ENCODE results near the gene SERPIND1. TPM values are rescaled to one million over a fixed set of nuclear protein-coding genes. Genes with fewer than 3 reads are reported as not detected.

The SERPIND1 gene
- total and polyA plus RNA-seq, 2 of the 8 experiments (the other 6 are each of a cell fraction or from before 2014, with no cell fraction given): not detected

GRCh38 chr22:20762233-20762796 lies 11.6 kb upstream of the SERPIND1 start:
- Histone ChIP-seq H3K4ac (replicated peaks; ENCODE audit: insufficient read length, low read depth, low read length) (no peak overlapping the region), H4K20me1 (replicated peaks in 1 of 2; ENCODE audit: control insufficient read depth in 1 of 2, insufficient read depth in 2 of 2, low read length in 2 of 2) (peaks cover 2 to 4% of the 10 kb centered on the region in 2 experiments), H3K18ac (ENCODE audit: extremely low read depth, low read length) (no peak overlapping the region), H3K36me3 (ENCODE audit: control insufficient read depth in 2 of 4, insufficient read depth in 4 of 4, low read length in 3 of 4) (peaks cover 0 to 8% (median 3%) of the 10 kb centered on the region in 4 experiments; a peak in 4 of 8 replicates), H3K4me1 (replicated peaks in 1 of 4; ENCODE audit: control insufficient read depth in 3 of 4, insufficient read depth in 4 of 4, low read length in 3 of 4) (no peaks in the 10 kb centered on the region), H3K23me2 (ENCODE audit: low read depth, low read length) (no peaks in the 10 kb centered on the region), H3K79me1 (ENCODE audit: low read depth, low read length) (no peaks in the 10 kb centered on the region), H2BK120ac (replicated peaks; ENCODE audit: low read depth, low read length) (no peak overlapping the region), H3K56ac (replicated peaks; ENCODE audit: insufficient read length, low read depth, low read length) (no peak overlapping the region), H4K8ac (ENCODE audit: extremely low read depth, insufficient read depth, low read length) (no peak overlapping the region), H2AFZ (ENCODE audit: low read length) (no peak overlapping the region), H3K27me3 (replicated peaks in 1 of 4; ENCODE audit: control insufficient read depth in 3 of 4, extremely low read depth in 1 of 4, insufficient read depth in 3 of 4, low read length in 3 of 4) (no peaks in the 10 kb centered on the region), H2BK20ac (ENCODE audit: low read length) (no peak overlapping the region), H2AK5ac (ENCODE audit: low read depth, low read length) (no peak overlapping the region), H3K9ac (replicated peaks in 1 of 4; ENCODE audit: extremely low read depth in 1 of 4, low read depth in 3 of 4, low read length in 3 of 4) (no peak overlapping the region), H3K79me2 (ENCODE audit: control insufficient read depth in 1 of 2, insufficient read depth in 2 of 2, low read length in 2 of 2) (no peaks in the 10 kb centered on the region), H3K4me2 (ENCODE audit: insufficient read depth in 1 of 2, low read depth in 2 of 2, low read length in 2 of 2) (no peak overlapping the region), H3K4me3 (ENCODE audit: extremely low read depth in 1 of 4, insufficient read depth in 2 of 4, low read depth in 3 of 4, low read length in 4 of 4) (no peak overlapping the region), H2BK12ac (ENCODE audit: low read depth, low read length) (no peak overlapping the region), H4K5ac (ENCODE audit: insufficient read length, low read depth, low read length) (no peak overlapping the region), H2BK5ac (ENCODE audit: low read depth, low read length) (no peak overlapping the region), H3K23ac (ENCODE audit: insufficient read length) (no peak overlapping the region), H3K27ac (ENCODE audit: low read depth, low read length) (no peak overlapping the region), H4K91ac (replicated peaks; ENCODE audit: insufficient read length, low read length) (no peak overlapping the region), H3K9me3 (ENCODE audit: insufficient read depth in 2 of 2, low read depth in 1 of 2, low read length in 1 of 2) (no peaks in the 10 kb centered on the region), H2BK15ac (ENCODE audit: low read length) (no peak overlapping the region), H3K14ac (ENCODE audit: insufficient read length) (no peak overlapping the region)
- no peak for FAIRE-seq
- ChIA-PET POLR2A (ENCODE audit: partially characterized antibody) (no interaction called here), CTCF (ENCODE audit: partially characterized antibody) (interaction anchor here (0.6 to 2.3 kb wide), 5 partner anchors 10 to 41 kb away, joined by 3 to 10 read pairs (median 5); partner anchors contain the start of gene SERPIND1)
- DNase-seq (ENCODE audit: low read depth in 1 of 2, low spot score in 2 of 2): no peak
- WGBS, 2 experiments (ENCODE audit: extremely low coverage in 1 of 2, insufficient coverage in 1 of 2, insufficient read length in 1 of 2, insufficient replicate concordance in 2 of 2, low coverage in 1 of 2, low lambda C conversion rate in 2 of 2, missing lambda C conversion rate in 1 of 2): 91% methylated on average over 7 of the region's 7 CpGs; no CpG with 5 or more reads in 1 of the 2 experiments

Measured in H1 (cell line).